MM.1S (cell line): ENCODE measurements around the gene RPS16.
"Not testable (repeated sequence)": the region's sequence is repeated elsewhere in the genome, so short reads cannot be mapped to it uniquely, and the experiment has no call there.

Experiments
- DNase-seq: peaks from one replicate; pipeline ENCODE4 v3.0.0-alpha.2; 2015
- H2AFZ ChIP-seq: fragments of 300-600 bp; sonication (generic); 2 replicates; pipeline ENCODE4 v1.6.0; 2016; ENCODE audit warnings: antibody characterized with exemption, low read length
- H3F3A ChIP-seq: fragments of 300-600 bp; sonication (generic); 2 replicates; pipeline ENCODE4 v1.6.1; 2016; ENCODE audit warnings: mild to moderate bottlenecking, antibody characterized with exemption, low read length, moderate library complexity, mixed read lengths; ENCODE audit not compliant: insufficient read depth
- H3K27ac ChIP-seq: fragments of 300-600 bp; sonication (generic); 2 replicates; pipeline ENCODE4 v1.5.1; 2016; ENCODE audit warnings: mild to moderate bottlenecking, low read length
- H3K27me3 ChIP-seq: fragments of 300-600 bp; sonication (generic); replicated peaks from 2 replicates; pipeline ENCODE4 v1.6.0; 2016; ENCODE audit warnings: low read length; ENCODE audit not compliant: insufficient read depth
- H3K36me3 ChIP-seq: fragments of 300-600 bp; sonication (generic); replicated peaks from 2 replicates; pipeline ENCODE4 v1.6.1; 2016; ENCODE audit warnings: mild to moderate bottlenecking, low read length, mixed read lengths; ENCODE audit not compliant: insufficient read depth
- H3K4me1 ChIP-seq: fragments of 300-600 bp; sonication (generic); 2 replicates; pipeline ENCODE4 v1.6.1; 2016; ENCODE audit warnings: low read length, mixed read lengths
- H3K4me2 ChIP-seq: fragments of 300-600 bp; sonication (generic); 2 replicates; pipeline ENCODE4 v1.6.0; 2016; ENCODE audit warnings: low read depth, low read length
- H3K4me3 ChIP-seq: fragments of 300-600 bp; sonication (generic); 2 replicates; pipeline ENCODE4 v1.5.1; 2016; ENCODE audit warnings: low read length, mixed read lengths
- H3K79me2 ChIP-seq: fragments of 300-600 bp; sonication (generic); 2 replicates; pipeline ENCODE4 v1.6.1; 2016; ENCODE audit warnings: mixed run types, low read length, mixed read lengths
- H3K9ac ChIP-seq: fragments of 300-600 bp; sonication (generic); 2 replicates; pipeline ENCODE4 v1.6.1; 2016; ENCODE audit warnings: low read length, mixed read lengths
- H3K9me2 ChIP-seq: fragments of 300-600 bp; sonication (generic); replicated peaks from 2 replicates; pipeline ENCODE4 v1.6.1; 2016; ENCODE audit warnings: mild to moderate bottlenecking, low read length, mixed read lengths; ENCODE audit not compliant: insufficient read depth
- H3K9me3 ChIP-seq: fragments of 300-600 bp; sonication (generic); replicated peaks from 2 replicates; pipeline ENCODE4 v1.6.1; 2016; ENCODE audit warnings: mild to moderate bottlenecking, low read length, mixed read lengths; ENCODE audit not compliant: insufficient read depth
- H4K20me1 ChIP-seq: fragments of 300-600 bp; sonication (generic); 2 replicates; pipeline ENCODE4 v1.6.1; 2016; ENCODE audit warnings: mild to moderate bottlenecking, low read length, moderate library complexity, mixed read lengths; ENCODE audit not compliant: insufficient read depth
- EZH2 ChIP-seq: fragments of 300-600 bp; sonication (generic); optimal IDR thresholded peaks from 2 replicates; pipeline ENCODE3; 2017; ENCODE audit warnings: low read depth, mild to moderate bottlenecking, antibody characterized with exemption, low read length, mixed read lengths
- EZH2phosphoT487 ChIP-seq: fragments of 300-600 bp; sonication (generic); IDR thresholded peaks from 2 replicates; pipeline ENCODE4 v1.6.1; 2018; ENCODE audit warnings: antibody characterized with exemption, low read length
- TF ChIP-seq, protein P1 (sequence below): fragments of 300-600 bp; sonication (generic); IDR thresholded peaks from 2 replicates; pipeline ENCODE4 v1.5.1; 2016; ENCODE audit warnings: antibody characterized with exemption, low read length, mixed read lengths

Gene RPS16

DNA sequence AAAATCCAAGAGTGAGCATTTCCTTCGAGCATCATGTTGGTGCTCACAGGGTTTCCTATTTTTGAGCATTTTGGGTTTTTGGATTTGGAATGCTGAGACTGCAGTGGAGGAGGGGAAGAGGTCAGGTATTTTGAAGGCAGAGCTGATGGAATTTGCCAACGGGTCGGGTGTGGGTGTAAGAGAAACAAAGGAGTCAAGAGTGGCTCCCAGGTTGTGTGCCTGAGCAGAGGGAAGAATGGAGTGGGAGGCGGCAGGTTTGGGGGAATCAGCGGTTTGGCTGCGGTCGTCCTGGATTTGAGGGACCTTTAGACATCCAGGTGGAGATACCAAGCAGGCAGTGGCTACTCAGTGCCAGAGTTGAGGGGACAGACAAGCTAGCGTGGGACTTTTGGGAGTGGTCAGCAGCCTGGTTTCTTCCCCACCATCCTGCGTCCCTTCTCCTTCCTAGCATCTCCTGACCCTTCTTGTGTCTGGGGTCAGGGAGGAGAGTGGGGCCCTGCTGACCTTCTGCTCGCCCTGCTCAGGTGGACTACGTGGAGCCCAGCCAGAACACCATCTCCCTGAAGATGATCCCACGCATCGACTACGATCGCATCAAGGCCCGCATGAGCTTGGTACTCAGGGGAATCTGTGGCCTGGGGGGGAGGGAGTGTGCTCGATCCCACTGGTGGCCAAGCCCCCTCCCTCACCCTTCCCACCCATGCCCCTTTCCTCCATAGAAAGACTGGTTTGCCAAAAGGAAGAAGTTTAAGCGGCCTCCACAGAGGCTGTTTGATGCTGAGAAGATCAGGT lies 30.4 kb upstream of the RPS16 start:
- Histone ChIP-seq H3F3A (no peaks in the 10 kb centered on the region), H3K9me2 (no peaks in the 10 kb centered on the region), H3K9me3 (no peaks in the 10 kb centered on the region), H3K27me3 (no peaks in the 10 kb centered on the region), H3K4me2 (no peak overlapping the region), H3K9ac (no peak overlapping the region), H3K79me2 (peaks cover 22% of the 10 kb centered on the region), H3K4me1 (no peaks in the 10 kb centered on the region), H2AFZ (no peak overlapping the region), H3K4me3 (no peak overlapping the region), H3K36me3 (peaks cover 5% of the 10 kb centered on the region; the same call in 1 of the 2 replicates), H3K27ac (no peak overlapping the region), H4K20me1 (no peaks in the 10 kb centered on the region)
- DNase-seq = no peak
- TF ChIP-seq, protein P1, sequence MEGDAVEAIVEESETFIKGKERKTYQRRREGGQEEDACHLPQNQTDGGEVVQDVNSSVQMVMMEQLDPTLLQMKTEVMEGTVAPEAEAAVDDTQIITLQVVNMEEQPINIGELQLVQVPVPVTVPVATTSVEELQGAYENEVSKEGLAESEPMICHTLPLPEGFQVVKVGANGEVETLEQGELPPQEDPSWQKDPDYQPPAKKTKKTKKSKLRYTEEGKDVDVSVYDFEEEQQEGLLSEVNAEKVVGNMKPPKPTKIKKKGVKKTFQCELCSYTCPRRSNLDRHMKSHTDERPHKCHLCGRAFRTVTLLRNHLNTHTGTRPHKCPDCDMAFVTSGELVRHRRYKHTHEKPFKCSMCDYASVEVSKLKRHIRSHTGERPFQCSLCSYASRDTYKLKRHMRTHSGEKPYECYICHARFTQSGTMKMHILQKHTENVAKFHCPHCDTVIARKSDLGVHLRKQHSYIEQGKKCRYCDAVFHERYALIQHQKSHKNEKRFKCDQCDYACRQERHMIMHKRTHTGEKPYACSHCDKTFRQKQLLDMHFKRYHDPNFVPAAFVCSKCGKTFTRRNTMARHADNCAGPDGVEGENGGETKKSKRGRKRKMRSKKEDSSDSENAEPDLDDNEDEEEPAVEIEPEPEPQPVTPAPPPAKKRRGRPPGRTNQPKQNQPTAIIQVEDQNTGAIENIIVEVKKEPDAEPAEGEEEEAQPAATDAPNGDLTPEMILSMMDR = no peak
- TF ChIP-seq EZH2 = no peak
- no peak for TF ChIP-seq EZH2phosphoT487

DNA sequence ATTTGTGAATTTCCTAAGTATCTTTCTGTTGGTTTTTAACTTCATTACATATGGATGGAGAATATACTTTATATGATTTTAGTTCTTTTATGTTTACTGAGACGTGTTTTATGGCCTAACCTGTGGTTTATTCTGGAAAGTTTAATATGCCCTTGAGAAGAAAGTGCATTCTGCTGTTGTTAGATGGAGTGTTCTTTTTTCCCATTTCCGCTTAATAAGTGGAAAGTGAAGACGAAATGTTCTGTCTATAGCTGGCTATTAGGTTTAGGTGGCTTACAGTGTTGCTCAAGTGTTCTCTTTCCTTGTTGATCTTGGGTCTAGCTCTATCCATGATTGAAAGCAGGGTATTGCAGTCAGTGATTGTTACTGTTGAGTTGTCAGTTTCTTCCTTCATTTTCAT lies 27.7 kb upstream of the RPS16 start:
- TF ChIP-seq EZH2 (no peak), EZH2phosphoT487 (no peak)
- TF ChIP-seq, protein P1 = no peak

GRCh38 chr19:39451257-39451656 lies 15.5 kb upstream of the RPS16 start:
- not testable (repeated sequence) for H3K27ac ChIP-seq, H3K36me3 ChIP-seq, H3K4me2 ChIP-seq, H3K9me3 ChIP-seq, H3K27me3 ChIP-seq, H3F3A ChIP-seq, H2AFZ ChIP-seq, H3K9me2 ChIP-seq, DNase-seq, H3K4me3 ChIP-seq, H3K9ac ChIP-seq
- H3K4me1 ChIP-seq = peaks cover 24% of the 10 kb centered on the region
- peaks cover 88% of the 10 kb centered on the region for H3K79me2 ChIP-seq
- H4K20me1 ChIP-seq = peaks cover 15% of the 10 kb centered on the region; the same call in 1 of the 2 replicates

More for the DNA sequence above, 27.7 kb upstream of the RPS16 start:
- Histone ChIP-seq H3F3A (no peaks in the 10 kb centered on the region), H3K4me3 (no peak overlapping the region), H3K4me1 (no peaks in the 10 kb centered on the region), H4K20me1 (no peaks in the 10 kb centered on the region), H3K9me2 (no peaks in the 10 kb centered on the region), H2AFZ (no peak overlapping the region), H3K79me2 (peaks cover 22% of the 10 kb centered on the region), H3K4me2 (no peak overlapping the region), H3K27me3 (no peaks in the 10 kb centered on the region), H3K9me3 (no peaks in the 10 kb centered on the region), H3K9ac (no peak overlapping the region), H3K36me3 (no peaks in the 10 kb centered on the region; the same call in 1 of the 2 replicates), H3K27ac (no peak overlapping the region)
- no peak for DNase-seq

- peaks cover 11% of the 10 kb centered on the region; the same call in 1 of the 2 replicates for H4K20me1 ChIP-seq
- H3K27ac ChIP-seq = no peak overlapping the region
- H3F3A ChIP-seq = peaks cover 15% of the 10 kb centered on the region
- no peaks in the 10 kb centered on the region for H3K9me2 ChIP-seq
- H3K9ac ChIP-seq = no peak overlapping the region
- H3K4me3 ChIP-seq = no peak overlapping the region
- H3K36me3 ChIP-seq = no peaks in the 10 kb centered on the region
- H3K9me3 ChIP-seq = no peaks in the 10 kb centered on the region
- DNase-seq = no peak
- H3K4me2 ChIP-seq = no peak overlapping the region
- H3K79me2 ChIP-seq = peaks cover 93% of the 10 kb centered on the region
- H3K4me1 ChIP-seq = peaks cover 25% of the 10 kb centered on the region
- no peaks in the 10 kb centered on the region for H3K27me3 ChIP-seq
- no peak for TF ChIP-seq EZH2
- TF ChIP-seq EZH2phosphoT487 = no peak
- TF ChIP-seq, protein P1 = no peak
- H2AFZ ChIP-seq = no peak overlapping the region
These were observed 13.5 kb upstream of the RPS16 start for GRCh38 chr19:39449116-39449797.
